Measurements from ENCODE around the gene TMEM95. TPM values are rescaled to one million over a fixed set of nuclear protein-coding genes. Genes with fewer than 3 reads are reported as not detected.
A peak's percentile ranks its signal among the peaks of the same experiment; 100 is the strongest.

The TMEM95 gene
- total and polyA plus RNA-seq, 11 donors, result not detected

- no peaks in the 10 kb centered on the region for H3K27me3 ChIP-seq
- peaks cover 3 to 47% (median 44%) of the 10 kb centered on the region in 9 donors for H3K36me3 ChIP-seq
- TF ChIP-seq POLR2A (IDR thresholded peaks at IDR 0.05) (peak in 1 of 2 donors; percentile 30), CTCF (IDR thresholded peaks at IDR 0.05) (no peak)
- DNase-seq (peak in 4 of 5 donors; percentile 78 to 80 (median 80)), ATAC-seq (peak in 2 of 4 donors; percentile 21 to 33)
- H3K27ac ChIP-seq, result peak overlapping the region; percentile 85 to 100 (median 97)
- 2 to 3% (median 3%) methylated on average over 11 to 14 of the region's 14 CpGs for WGBS, 4 donors
- intact Hi-C loops (cut with DNase I), result loop anchor here in 3 of 10 donors (2.0 to 5.0 kb wide), 5 partner anchors 20 to 378 kb away; partner anchors contain the start of genes ACADVL (in 1 of the 3), CTDNEP1 (in 1 of the 3), DLG4 (in 1 of the 3) and ELP5 (in 1 of the 3)
- H3K9me3 ChIP-seq, result no peaks in the 10 kb centered on the region
- H3K4me3 ChIP-seq, result peak overlapping the region; percentile 69 to 98 (median 92)
- H3K4me1 ChIP-seq, result peaks cover 4 to 55% (median 40%) of the 10 kb centered on the region in 12 donors
Measured at GRCh38 chr17:7308625-7309433, 46.1 kb upstream of the TMEM95 start.

GRCh38 chr17:7309628-7310027 is 45.3 kb upstream of the TMEM95 start:
- TF ChIP-seq CTCF (IDR thresholded peaks at IDR 0.05), result no peak
- TF ChIP-seq POLR2A (IDR thresholded peaks at IDR 0.05), result no peak
- ATAC-seq (no peak), DNase-seq (no peak)
- Histone ChIP-seq H3K4me1 (peaks cover 4 to 63% (median 48%) of the 10 kb centered on the region in 12 donors), H3K27ac (peak overlapping the region in 8 of 12 donors; percentile 93 to 100 (median 98)), H3K27me3 (no peaks in the 10 kb centered on the region), H3K4me3 (peak overlapping the region in 8 of 12 donors; percentile 84 to 98 (median 93)), H3K9me3 (no peaks in the 10 kb centered on the region), H3K36me3 (peaks cover 3 to 51% (median 48%) of the 10 kb centered on the region in 9 donors)
- 88 to 92% (median 90%) methylated on average over 12 of the region's 12 CpGs for WGBS, 4 donors
- intact Hi-C loops (cut with DNase I), result loop anchor here in 3 of 10 donors (1.0 to 5.0 kb wide), 6 partner anchors 12 to 378 kb away; partner anchors contain the start of genes ACADVL (in 1 of the 3), CTDNEP1 (in 1 of the 3), DLG4 (in 1 of the 3) and ELP5 (in 1 of the 3)

GRCh38 chr17:7311110-7311705 is 43.7 kb upstream of the TMEM95 start:
- Histone ChIP-seq H3K27ac (no peak overlapping the region), H3K4me3 (no peak overlapping the region), H3K9me3 (no peaks in the 10 kb centered on the region), H3K27me3 (no peaks in the 10 kb centered on the region), H3K36me3 (peaks cover 3 to 56% (median 50%) of the 10 kb centered on the region in 9 donors), H3K4me1 (peaks cover 7 to 73% (median 55%) of the 10 kb centered on the region in 12 donors)
- intact Hi-C loops (cut with DNase I), result no loop called here
- TF ChIP-seq POLR2A (IDR thresholded peaks at IDR 0.05) (no peak), CTCF (IDR thresholded peaks at IDR 0.05) (no peak)
- 72 to 83% (median 81%) methylated on average over 7 of the region's 7 CpGs for WGBS, 4 donors
- ATAC-seq (no peak), DNase-seq (no peak)

Data from heart left ventricle (tissue), 16 donors.